ENCODE measurements around the gene C5orf34.

DNA sequence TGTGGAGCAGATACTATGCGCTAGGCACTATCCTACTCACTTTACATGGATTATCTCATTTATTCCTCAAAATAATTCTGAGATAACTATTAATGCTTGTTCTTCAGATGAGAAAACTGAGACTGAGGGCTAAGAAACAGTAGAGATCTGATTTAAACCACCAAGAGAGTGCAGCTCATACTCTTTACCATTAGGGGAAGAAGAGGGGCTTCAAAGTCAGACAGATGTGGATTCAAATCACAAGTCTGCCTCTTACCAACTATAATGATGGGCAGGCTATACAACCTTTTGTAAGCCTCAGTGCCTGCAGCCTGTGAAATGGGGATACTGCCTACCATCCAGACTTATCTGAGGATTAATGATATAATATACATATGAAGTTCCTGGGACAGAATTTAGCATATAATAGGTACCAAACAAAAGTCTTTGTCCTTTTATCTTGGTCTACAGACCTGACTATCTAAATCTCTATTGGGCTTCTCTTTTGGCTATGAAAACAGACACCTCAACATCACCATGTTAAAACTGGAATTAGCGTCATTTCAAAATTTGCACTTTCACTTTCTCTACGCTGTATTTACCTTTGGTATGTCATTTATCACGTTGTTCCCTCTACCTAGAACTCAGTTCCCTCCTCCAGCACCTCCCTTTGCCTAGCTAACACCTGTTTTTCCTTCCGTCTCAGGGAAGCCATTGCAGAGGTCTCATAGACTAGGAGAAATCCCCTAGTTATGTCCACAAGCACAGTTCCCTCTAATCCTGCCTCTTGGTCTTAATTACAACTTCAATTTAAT lies 17.4 kb downstream of the C5orf34 start:
- no peak for TF ChIP-seq POLR2A (IDR thresholded peaks at IDR 0.05; ENCODE audit: low read depth, low read length)
- no peak for TF ChIP-seq POLR2AphosphoS5 (IDR thresholded peaks at IDR 0.05; ENCODE audit: low read depth, low read length)
- no peak for TF ChIP-seq TAF1 (IDR thresholded peaks at IDR 0.05; ENCODE audit: low read depth, low read length)
- TF ChIP-seq SPI1 (IDR thresholded peaks at IDR 0.05; ENCODE audit: low read depth, low read length): no peak
- no peak for TF ChIP-seq POU2F2 (IDR thresholded peaks at IDR 0.05; ENCODE audit: low read depth, low read length)

Measured in GM12891 (cell line).